HG03064 (cell line): ENCODE results near the gene SLC29A3.

ENCODE experiments used
- ATAC-seq: cut with Tn5 transposase; IDR thresholded peaks from one replicate; pipeline ENCODE4 v1.9.1; 2021; ENCODE audit warnings: low read depth; ENCODE audit not compliant: unreplicated experiment

SLC29A3 gene

DNA sequence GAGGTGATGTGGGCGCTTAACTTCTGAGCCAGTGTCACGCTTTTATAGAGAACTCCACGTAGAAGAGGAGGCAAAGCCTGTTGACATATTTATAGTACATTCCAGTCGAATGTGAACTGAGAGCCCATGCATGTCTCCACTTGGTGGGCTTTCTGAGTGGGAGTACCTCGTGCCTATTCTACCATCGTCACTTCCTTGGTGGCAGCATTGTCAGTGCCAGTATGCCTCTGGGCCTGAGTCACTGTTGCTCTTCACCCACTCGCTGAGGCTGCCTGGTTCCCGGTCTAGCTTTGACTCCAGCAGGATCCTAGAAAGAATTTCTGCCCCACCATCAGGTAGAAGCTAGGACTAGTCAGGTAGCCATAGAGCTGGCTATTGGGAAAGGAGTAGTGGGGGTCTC is 47.6 kb downstream of the SLC29A3 start:
- ATAC-seq: no peak

- no peak for ATAC-seq
Observed at GRCh38 chr10:71367271-71367670, 48.2 kb downstream of the SLC29A3 start.

- no peak for ATAC-seq
Observed at GRCh38 chr10:71368176-71368575, 49.1 kb downstream of the SLC29A3 start.

DNA sequence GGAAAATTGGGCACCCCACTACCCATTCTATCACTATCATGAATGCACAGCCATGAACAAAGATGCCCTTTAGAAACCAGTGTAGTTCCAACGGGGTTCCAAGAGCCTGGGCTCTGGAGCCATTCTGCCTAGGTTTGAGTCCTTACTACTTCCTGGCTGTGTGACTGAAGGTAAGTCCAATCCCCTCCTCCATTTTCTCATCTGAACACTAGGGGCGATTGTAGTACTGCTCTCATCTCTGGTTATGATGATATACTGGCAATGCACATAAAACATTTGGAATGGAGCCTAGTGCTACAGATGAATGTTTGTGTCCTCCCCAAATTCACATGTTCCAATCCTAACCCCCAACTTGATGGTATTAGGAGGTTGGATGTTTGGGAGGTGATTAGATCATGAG is 49.6 kb downstream of the SLC29A3 start:
- ATAC-seq: no peak

DNA sequence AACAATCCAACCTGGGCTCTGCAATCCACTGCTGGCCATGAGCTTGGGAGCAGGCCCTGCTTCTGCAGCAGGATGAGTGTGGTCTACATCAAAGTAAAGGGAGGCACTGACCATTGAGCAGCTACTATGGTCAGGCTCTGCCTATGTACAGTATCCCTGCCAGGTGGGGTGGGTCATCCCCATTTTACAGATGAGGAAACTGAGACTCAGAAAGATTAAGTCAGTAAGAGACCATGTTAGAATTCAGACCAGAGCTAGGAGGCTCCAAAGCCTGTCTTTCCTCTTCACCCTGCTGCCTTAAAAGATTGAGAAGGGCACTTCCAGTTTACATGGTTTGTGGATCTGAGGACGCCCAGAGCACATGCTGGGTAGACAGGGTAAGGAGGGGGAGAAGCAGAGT is 50.5 kb downstream of the SLC29A3 start:
- no peak for ATAC-seq

- ATAC-seq: no peak
Observed at GRCh38 chr10:71370031-71370430, 51.0 kb downstream of the SLC29A3 start.

DNA sequence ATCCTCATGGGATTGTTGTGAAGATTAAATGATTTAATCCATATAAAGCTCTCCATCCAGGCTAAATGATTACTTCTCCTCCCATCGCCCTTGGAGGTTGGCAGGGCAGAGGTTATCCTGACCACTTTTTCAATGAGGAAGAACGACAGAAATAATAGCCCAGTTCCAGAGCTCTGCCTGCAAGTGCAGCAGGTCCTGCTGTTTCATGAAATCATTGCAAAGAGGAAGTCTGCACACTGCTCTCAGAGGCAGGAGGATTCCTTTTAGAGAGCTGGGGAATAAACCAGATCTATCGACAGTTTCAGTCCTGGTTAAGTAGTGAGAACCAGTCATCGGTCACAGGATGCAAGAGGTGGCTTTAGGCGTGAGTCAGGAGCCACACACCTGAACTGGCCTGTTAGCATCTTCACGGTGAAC is 52.7 kb downstream of the SLC29A3 start:
- no peak for ATAC-seq

GRCh38 chr10:71372882-71373495 is 53.9 kb downstream of the SLC29A3 start:
- ATAC-seq: no peak

DNA sequence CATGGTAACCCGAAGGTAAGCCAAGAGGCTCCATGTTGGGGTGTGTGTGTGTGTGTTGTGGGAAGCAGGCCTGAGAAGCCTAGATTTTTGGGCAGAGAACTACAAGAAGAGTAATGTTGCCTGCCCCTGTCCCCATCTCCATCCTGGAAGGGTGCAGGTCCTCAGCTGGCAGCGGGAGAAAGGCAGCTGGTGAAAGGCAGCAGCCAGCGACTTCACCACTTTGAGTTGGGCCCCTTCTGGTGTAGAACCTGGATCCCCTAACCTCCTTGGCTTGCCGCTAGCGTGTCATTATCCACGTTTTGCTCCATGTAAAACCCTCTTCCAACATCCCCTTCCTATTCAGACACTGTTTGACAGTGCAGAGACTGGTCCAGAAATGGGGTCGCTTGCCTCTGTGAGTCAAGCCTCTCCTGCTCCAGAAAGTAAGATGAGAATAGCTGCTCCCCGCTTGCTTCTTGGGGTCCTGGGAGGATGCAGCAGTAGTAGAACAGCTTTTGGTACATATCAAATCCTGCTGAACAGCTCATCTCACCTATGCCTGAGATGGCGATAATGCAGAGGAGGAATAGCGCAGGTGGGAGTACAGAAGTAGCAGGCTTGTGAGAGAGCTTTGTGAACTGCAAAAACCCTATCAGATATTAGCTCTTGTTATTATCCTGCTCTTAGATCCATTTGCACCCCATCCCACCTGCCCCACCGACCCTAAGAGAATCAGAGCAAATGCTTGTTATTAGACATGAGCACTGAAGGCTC is 55.6 kb downstream of the SLC29A3 start:
- ATAC-seq: no peak

- ATAC-seq: no peak
Observed at GRCh38 chr10:71375952-71376351, 56.9 kb downstream of the SLC29A3 start.

GRCh38 chr10:71378336-71379117 is 59.5 kb downstream of the SLC29A3 start:
- no peak for ATAC-seq

DNA sequence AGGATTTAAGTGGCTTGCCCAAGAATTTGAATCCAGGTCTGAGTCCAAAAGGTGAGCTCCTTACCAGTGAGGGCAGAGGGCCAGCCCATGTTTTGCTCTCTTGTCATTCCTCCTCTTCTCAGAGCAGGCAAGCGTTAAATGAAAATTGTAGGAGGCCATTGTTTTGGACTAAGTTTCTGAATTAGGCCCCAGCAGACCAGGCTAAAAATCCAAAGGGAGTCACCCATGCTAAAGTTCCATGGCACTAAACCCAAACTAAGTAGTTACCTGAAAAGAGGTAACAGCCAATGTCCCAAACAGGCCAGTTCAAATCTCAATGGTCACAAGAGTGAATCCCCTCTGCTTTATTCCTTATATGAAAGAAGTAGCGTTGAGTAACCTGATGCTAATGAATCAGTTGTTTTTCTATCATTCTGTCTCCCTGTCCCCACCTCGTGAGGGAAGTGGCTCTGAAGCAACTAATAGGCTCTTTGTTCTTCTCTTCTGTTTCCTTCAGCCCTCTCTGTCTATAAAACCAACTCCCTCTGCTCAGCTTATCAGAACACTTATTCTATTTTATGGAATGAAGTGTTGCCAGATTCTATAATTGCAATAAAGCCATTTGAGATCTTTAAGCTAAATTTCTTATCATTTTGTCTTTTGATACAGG is 60.2 kb downstream of the SLC29A3 start:
- no peak for ATAC-seq

DNA sequence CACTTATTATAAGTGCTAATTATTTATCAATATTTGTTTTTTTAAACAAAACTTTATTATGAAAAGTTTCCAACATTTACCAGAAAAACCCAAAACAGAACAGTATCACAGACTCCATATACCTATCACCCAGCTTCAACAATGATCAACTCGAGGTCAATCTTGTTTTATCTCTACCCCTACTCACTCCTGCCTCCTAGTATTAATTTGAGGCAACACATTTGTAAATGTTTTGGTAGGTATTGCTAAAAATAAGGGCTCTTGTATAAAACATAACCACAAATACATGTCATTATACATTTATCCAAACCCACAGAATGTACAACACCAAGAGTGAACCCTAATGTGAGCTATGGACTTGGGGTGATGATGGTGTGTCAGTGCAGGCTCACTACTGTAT is 61.8 kb downstream of the SLC29A3 start:
- ATAC-seq: no peak

DNA sequence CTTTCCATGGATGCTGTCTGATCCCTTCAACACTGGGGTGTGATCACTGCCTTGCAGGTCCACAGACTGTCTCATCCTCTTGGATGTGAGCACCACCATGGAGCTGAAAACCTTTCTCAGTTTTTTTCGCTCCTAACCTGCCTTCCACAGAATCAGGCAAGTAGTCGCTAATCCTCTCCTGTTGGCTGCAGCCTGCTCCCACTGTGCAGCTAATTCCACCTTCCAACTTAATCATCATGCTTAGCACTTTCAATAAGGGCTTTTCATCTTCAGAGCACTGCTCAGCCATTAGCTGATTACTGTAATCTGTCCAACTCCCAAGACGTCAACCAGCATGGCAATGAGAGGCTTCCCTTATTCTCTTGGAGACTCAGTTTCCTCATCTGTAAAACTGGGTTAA is 62.6 kb downstream of the SLC29A3 start:
- no peak for ATAC-seq

GRCh38 chr10:71382028-71382427 is 63.0 kb downstream of the SLC29A3 start:
- ATAC-seq: no peak

DNA sequence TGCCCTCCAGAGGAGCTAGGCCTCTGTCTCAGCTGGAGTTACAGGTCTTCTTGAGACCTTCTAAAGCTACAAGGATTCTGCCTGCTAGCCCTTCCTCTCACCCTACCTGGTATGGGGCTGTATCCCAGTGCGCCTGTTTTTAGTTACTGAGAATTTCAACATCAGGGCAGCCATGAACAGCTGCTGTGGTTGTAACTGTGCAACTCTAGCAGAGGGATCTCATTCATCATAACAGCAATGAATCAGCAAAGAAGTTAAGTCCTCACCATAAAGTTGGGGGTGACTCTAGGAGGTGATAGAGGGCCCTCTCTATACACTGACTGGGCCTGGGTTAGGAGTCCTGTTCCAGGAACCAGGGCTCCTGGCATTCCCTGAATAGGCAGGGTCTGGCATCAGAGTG is 63.7 kb downstream of the SLC29A3 start:
- ATAC-seq: no peak

DNA sequence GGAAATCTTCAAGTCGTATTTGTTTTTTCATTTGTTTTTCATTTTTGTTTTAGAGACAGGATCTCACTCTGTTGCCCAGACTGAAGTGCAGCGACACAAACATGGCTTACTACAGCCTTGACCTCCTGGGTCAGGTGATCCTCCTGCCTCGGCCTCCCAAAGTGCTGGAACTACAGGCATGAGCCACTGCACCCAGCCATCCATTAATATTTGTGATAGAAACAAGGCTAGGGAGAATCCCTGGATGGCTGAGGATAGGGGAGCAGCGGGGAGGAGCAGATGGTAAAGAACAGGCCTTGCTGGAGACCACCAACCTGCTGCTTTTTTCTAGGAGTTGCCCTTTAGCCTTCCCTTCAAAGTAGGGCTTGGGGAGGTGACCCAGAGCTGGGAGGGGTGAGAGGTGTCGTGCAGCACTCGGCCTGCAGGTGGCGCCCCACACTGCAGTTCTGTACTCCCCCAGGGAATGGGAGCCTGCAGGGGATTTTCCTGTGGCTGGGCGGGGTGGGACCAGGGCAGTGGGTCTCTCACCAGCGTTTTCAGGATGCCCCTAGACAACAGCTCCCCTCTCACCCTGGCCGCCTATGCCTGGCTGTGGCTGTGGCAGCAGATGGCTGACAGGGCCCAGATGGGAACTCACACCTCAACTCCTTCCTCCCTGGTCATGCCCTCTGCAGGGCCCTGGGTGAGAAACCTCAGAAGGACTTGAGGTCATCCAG is 65.1 kb downstream of the SLC29A3 start:
- ATAC-seq: no peak

DNA sequence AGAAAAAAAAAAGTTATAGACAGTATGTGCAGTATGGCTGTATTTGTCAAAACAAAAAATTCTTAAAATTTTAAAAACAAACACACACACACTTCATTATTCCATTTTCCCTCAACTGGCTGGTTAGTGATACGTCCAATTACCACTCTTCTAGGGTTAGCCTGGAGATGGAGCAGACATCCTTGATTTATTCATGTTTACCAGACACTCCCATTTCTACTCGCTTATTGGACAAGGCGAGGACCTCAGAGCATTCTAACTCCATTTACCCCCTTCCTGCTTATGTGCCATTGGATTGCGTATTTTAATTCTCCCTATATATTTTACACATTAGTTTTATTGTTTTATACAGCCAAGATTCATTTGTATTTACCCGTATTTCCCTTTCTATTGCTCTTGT is 69.1 kb downstream of the SLC29A3 start:
- no peak for ATAC-seq

- ATAC-seq: no peak
Observed at GRCh38 chr10:71388583-71389310, 69.7 kb downstream of the SLC29A3 start.
